Measurements from ENCODE around the gene RGS3.
A peak's percentile ranks its signal among the peaks of the same experiment; 100 is the strongest.

Gene RGS3

DNA sequence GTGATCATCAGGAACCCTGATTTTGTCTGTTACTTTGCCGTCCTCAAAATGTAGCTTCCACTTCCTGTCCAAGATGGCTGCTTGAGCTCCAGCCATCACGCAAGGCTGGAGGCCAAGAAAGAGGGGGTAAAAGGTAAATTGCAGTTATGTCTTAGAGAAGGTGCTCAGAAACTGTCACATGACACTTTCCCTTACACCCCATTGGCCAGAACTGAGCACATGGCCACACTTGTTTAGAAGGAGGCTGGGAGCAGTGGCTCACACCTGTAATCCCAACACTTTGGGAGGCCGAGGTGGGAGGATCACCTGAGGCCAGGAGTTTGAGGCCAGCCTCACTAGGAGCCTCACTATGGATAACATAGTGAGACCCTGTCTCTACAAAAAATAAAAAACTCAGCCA lies 140.9 kb downstream of the RGS3 start:
- Histone ChIP-seq H3K27ac (ENCODE audit: low read length) (no peak overlapping the region), H3K4me1 (ENCODE audit: insufficient read depth, low read length) (peaks cover 9% of the 10 kb centered on the region; the same call in 1 of the 2 replicates), H3K27me3 (ENCODE audit: insufficient read depth, low read length) (no peaks in the 10 kb centered on the region), H3K4me3 (ENCODE audit: low read length) (no peak overlapping the region), H3K9me3 (ENCODE audit: insufficient read depth, low read depth, low read length) (no peaks in the 10 kb centered on the region), H3K9ac (ENCODE audit: low read depth, low read length) (no peak overlapping the region), H3K36me3 (ENCODE audit: insufficient read depth, low read depth, low read length) (no peaks in the 10 kb centered on the region)

GRCh38 chr9:113606510-113606909 lies 143.0 kb downstream of the RGS3 start:
- no peak overlapping the region for H3K9ac ChIP-seq (ENCODE audit: low read depth, low read length)
- no peaks in the 10 kb centered on the region for H3K9me3 ChIP-seq (ENCODE audit: insufficient read depth, low read depth, low read length)
- no peak overlapping the region for H3K4me3 ChIP-seq (ENCODE audit: low read length)
- H3K27ac ChIP-seq (ENCODE audit: low read length) = no peak overlapping the region
- H3K36me3 ChIP-seq (ENCODE audit: insufficient read depth, low read depth, low read length) = no peaks in the 10 kb centered on the region
- peaks cover 19% of the 10 kb centered on the region; the same call in 1 of the 2 replicates for H3K4me1 ChIP-seq (ENCODE audit: insufficient read depth, low read length)
- no peaks in the 10 kb centered on the region for H3K27me3 ChIP-seq (ENCODE audit: insufficient read depth, low read length)

DNA sequence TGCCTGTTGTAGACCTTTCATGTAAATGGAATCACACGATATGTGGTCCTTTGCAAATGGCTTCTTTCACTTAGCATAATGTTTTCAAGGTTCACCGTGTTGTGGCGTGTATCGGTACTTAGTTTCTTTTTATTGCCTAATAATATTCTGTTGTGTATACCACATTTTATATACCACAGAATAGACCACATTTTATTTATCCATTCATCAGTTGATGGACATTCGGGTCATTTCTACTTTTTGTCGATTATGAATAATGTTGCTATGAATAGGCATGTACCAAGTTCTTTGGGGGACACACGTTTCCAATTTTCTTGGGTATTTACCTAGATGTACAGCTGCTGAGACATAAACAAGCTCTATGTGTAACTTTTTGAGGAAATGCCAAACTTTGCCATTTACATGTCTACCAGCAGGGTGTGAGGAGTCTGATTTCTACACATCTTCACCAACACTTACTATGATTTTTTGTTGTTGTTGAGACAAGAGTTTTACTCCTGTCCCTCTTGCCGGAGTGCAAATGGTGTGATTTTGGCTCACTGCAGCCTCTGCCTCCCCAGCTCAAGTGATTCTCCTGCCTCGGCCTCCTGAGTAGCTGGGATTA lies 144.7 kb downstream of the RGS3 start:
- Histone ChIP-seq H3K4me1 (ENCODE audit: insufficient read depth, low read length) (peaks cover 11% of the 10 kb centered on the region; the same call in 1 of the 2 replicates), H3K27ac (ENCODE audit: low read length) (no peak overlapping the region), H3K36me3 (ENCODE audit: insufficient read depth, low read depth, low read length) (no peaks in the 10 kb centered on the region), H3K9me3 (ENCODE audit: insufficient read depth, low read depth, low read length) (no peaks in the 10 kb centered on the region), H3K4me3 (ENCODE audit: low read length) (no peak overlapping the region), H3K9ac (ENCODE audit: low read depth, low read length) (no peak overlapping the region), H3K27me3 (ENCODE audit: insufficient read depth, low read length) (no peaks in the 10 kb centered on the region)

DNA sequence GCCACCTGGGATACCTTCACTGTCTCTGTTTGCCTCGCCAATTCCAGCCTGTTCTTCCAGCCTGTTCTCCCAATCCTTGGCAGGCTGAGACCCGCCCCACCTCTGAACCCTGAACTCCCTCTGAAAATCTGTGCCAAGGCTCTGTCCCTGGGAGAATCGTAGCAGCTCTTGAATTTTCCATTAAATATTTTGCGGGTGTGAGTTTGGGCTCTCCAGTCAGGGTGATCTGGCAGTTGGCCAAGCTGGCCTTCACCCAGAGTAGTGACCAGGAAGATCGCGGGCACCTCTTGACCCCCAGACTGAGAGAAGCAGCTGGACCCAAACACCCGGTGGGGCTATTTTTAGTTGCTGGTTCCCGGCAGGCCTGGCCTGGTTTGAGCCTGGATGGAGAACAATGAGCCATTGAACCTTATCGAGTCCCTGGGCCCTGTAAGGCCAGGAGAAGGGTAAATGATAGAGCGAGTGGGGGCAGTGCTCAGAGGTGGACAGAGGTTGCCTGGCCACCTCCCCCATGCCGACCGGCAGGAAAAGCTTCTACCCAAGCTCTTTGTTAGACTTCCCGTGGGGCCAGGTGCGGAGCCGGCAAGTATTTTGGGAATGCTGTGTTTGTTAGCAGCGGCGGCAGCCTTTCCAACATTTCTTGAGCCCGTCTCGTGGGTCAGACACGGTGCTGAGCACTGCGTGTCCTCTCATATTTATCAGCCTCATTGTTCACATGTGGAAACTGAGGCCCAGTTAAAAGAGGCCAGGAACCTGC lies 146.2 kb downstream of the RGS3 start:
- Histone ChIP-seq H3K27me3 (ENCODE audit: insufficient read depth, low read length) (no peaks in the 10 kb centered on the region), H3K36me3 (ENCODE audit: insufficient read depth, low read depth, low read length) (no peaks in the 10 kb centered on the region), H3K9ac (ENCODE audit: low read depth, low read length) (peak overlapping the region; percentile 32; the same call in 1 of the 2 replicates), H3K27ac (ENCODE audit: low read length) (no peak overlapping the region), H3K4me3 (ENCODE audit: low read length) (peak overlapping the region; percentile 8; the same call in 1 of the 2 replicates), H3K4me1 (ENCODE audit: insufficient read depth, low read length) (peaks cover 11% of the 10 kb centered on the region; the same call in 1 of the 2 replicates), H3K9me3 (ENCODE audit: insufficient read depth, low read depth, low read length) (no peaks in the 10 kb centered on the region)

DNA sequence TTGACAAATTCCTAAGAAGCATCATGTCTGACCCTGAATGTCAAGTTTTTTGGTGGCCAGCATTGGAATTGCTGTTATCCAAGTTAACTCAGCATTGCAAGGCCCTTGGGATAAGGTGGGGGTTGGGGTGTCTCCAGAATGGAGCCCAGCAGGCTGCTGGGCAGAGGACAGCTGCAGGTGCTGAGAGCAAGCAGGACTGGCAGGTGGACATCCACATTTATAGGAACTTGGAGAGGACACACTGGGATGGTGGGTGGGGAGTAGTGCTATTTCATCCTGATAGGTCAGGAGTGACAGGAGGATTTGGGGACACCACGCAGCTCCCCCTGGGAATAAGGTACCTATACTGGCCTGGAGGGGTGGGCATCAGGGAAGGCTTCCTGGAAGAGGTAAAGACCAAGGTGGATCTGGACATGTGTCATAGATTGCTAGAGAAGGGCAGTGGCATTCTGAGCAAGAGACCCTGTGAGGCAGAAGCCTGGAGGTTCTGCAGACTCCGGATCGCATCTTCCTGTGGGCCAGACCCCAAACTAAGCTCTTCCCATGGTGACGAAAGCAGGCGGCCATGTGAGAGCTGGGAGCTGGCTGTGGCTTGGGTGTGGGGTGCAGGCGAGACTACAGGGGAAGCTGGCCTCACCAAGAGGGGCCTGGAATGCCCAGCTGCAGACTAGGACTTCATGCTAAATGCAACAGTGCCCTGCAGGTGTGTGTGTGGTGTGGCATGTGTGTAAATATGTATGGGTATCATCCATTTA lies 148.1 kb downstream of the RGS3 start:
- H3K36me3 ChIP-seq (ENCODE audit: insufficient read depth, low read depth, low read length) = no peaks in the 10 kb centered on the region
- H3K4me1 ChIP-seq (ENCODE audit: insufficient read depth, low read length) = peaks cover 11% of the 10 kb centered on the region; the same call in 1 of the 2 replicates
- no peak overlapping the region for H3K9ac ChIP-seq (ENCODE audit: low read depth, low read length)
- H3K4me3 ChIP-seq (ENCODE audit: low read length) = no peak overlapping the region
- H3K9me3 ChIP-seq (ENCODE audit: insufficient read depth, low read depth, low read length) = no peaks in the 10 kb centered on the region
- no peak overlapping the region for H3K27ac ChIP-seq (ENCODE audit: low read length)
- H3K27me3 ChIP-seq (ENCODE audit: insufficient read depth, low read length) = no peaks in the 10 kb centered on the region

GRCh38 chr9:113612216-113612747 lies 148.8 kb downstream of the RGS3 start:
- Histone ChIP-seq H3K27me3 (ENCODE audit: insufficient read depth, low read length) (no peaks in the 10 kb centered on the region), H3K27ac (ENCODE audit: low read length) (no peak overlapping the region), H3K4me3 (ENCODE audit: low read length) (no peak overlapping the region), H3K9ac (ENCODE audit: low read depth, low read length) (no peak overlapping the region), H3K4me1 (ENCODE audit: insufficient read depth, low read length) (peaks cover 11% of the 10 kb centered on the region; the same call in 1 of the 2 replicates), H3K9me3 (ENCODE audit: insufficient read depth, low read depth, low read length) (no peaks in the 10 kb centered on the region), H3K36me3 (ENCODE audit: insufficient read depth, low read depth, low read length) (no peaks in the 10 kb centered on the region)

DNA sequence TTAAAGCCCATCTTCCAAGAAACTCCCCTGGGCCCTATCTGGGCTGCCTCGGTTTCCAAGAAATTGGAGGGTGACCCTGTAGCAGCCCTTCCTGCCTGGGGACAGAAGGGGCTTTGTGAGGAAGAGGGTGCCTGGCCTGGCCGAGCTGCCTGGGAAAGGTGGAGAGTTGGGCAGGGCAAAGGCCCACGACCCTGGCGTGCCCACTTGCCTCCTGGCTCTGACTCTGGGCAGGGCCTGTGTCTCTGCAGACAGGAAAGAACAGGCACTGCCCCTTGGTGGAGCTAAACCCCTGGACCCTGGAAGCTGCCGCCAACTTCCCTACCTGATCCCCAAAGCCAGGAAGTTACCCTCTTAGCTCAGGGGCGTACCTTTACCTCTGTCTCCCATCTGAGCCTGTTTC lies 149.3 kb downstream of the RGS3 start:
- H3K27ac ChIP-seq (ENCODE audit: low read length) = no peak overlapping the region
- H3K27me3 ChIP-seq (ENCODE audit: insufficient read depth, low read length) = no peaks in the 10 kb centered on the region
- no peaks in the 10 kb centered on the region for H3K9me3 ChIP-seq (ENCODE audit: insufficient read depth, low read depth, low read length)
- no peaks in the 10 kb centered on the region for H3K36me3 ChIP-seq (ENCODE audit: insufficient read depth, low read depth, low read length)
- peaks cover 15% of the 10 kb centered on the region; the same call in 1 of the 2 replicates for H3K4me1 ChIP-seq (ENCODE audit: insufficient read depth, low read length)
- no peak overlapping the region for H3K9ac ChIP-seq (ENCODE audit: low read depth, low read length)
- no peak overlapping the region for H3K4me3 ChIP-seq (ENCODE audit: low read length)

- H3K9ac ChIP-seq (ENCODE audit: low read depth, low read length) = no peak overlapping the region
- H3K36me3 ChIP-seq (ENCODE audit: insufficient read depth, low read depth, low read length) = no peaks in the 10 kb centered on the region
- no peak overlapping the region for H3K27ac ChIP-seq (ENCODE audit: low read length)
- no peak overlapping the region for H3K4me3 ChIP-seq (ENCODE audit: low read length)
- no peaks in the 10 kb centered on the region for H3K27me3 ChIP-seq (ENCODE audit: insufficient read depth, low read length)
- peaks cover 15% of the 10 kb centered on the region; the same call in 1 of the 2 replicates for H3K4me1 ChIP-seq (ENCODE audit: insufficient read depth, low read length)
- no peaks in the 10 kb centered on the region for H3K9me3 ChIP-seq (ENCODE audit: insufficient read depth, low read depth, low read length)
Observed at GRCh38 chr9:113613815-113614413, 150.4 kb downstream of the RGS3 start.

GRCh38 chr9:113614843-113615648 lies 151.5 kb downstream of the RGS3 start:
- Histone ChIP-seq H3K36me3 (ENCODE audit: insufficient read depth, low read depth, low read length) (no peaks in the 10 kb centered on the region), H3K27me3 (ENCODE audit: insufficient read depth, low read length) (no peaks in the 10 kb centered on the region; the same call in 1 of the 2 replicates), H3K27ac (ENCODE audit: low read length) (no peak overlapping the region), H3K4me3 (ENCODE audit: low read length) (no peak overlapping the region), H3K4me1 (ENCODE audit: insufficient read depth, low read length) (0 out of 2 replicates have a peak, but pooled peaks cover 7% of the 10 kb centered on the region), H3K9me3 (ENCODE audit: insufficient read depth, low read depth, low read length) (no peaks in the 10 kb centered on the region), H3K9ac (ENCODE audit: low read depth, low read length) (no peak overlapping the region)

GRCh38 chr9:113616116-113616515 lies 152.6 kb downstream of the RGS3 start:
- peaks cover 13% of the 10 kb centered on the region for H3K4me1 ChIP-seq (ENCODE audit: insufficient read depth, low read length)
- no peak overlapping the region for H3K9ac ChIP-seq (ENCODE audit: low read depth, low read length)
- no peaks in the 10 kb centered on the region for H3K9me3 ChIP-seq (ENCODE audit: insufficient read depth, low read depth, low read length)
- H3K4me3 ChIP-seq (ENCODE audit: low read length) = no peak overlapping the region
- no peaks in the 10 kb centered on the region; the same call in 1 of the 2 replicates for H3K27me3 ChIP-seq (ENCODE audit: insufficient read depth, low read length)
- no peaks in the 10 kb centered on the region for H3K36me3 ChIP-seq (ENCODE audit: insufficient read depth, low read depth, low read length)
- no peak overlapping the region for H3K27ac ChIP-seq (ENCODE audit: low read length)

All from iPS-20b (cell line).